HG03354 (cell line): ENCODE data around the gene MAP1S.
"Not testable (repeated sequence)": the region's sequence is repeated elsewhere in the genome, so short reads cannot be mapped to it uniquely, and the experiment has no call there.

Source experiments
- ATAC-seq: cut with Tn5 transposase; IDR thresholded peaks from one replicate; pipeline ENCODE4 v1.9.1; 2021; ENCODE audit warnings: mild to moderate bottlenecking; ENCODE audit not compliant: unreplicated experiment, poor library complexity, severe bottlenecking

Gene MAP1S

GRCh38 chr19:17757125-17757524, 37.8 kb downstream of the MAP1S start:
- ATAC-seq = no peak

GRCh38 chr19:17758515-17758914, 39.2 kb downstream of the MAP1S start:
- ATAC-seq = no peak

GRCh38 chr19:17761148-17761547, 41.9 kb downstream of the MAP1S start:
- no peak for ATAC-seq

GRCh38 chr19:17762505-17763229, 43.4 kb downstream of the MAP1S start:
- ATAC-seq = no peak

- no peak for ATAC-seq
These were observed 45.1 kb downstream of the MAP1S start for GRCh38 chr19:17764348-17764747.

- ATAC-seq = no peak
These were observed 45.9 kb downstream of the MAP1S start for GRCh38 chr19:17765069-17765618.

GRCh38 chr19:17766543-17767131, 47.4 kb downstream of the MAP1S start:
- ATAC-seq = no peak

- ATAC-seq = no peak
These were observed 48.3 kb downstream of the MAP1S start for GRCh38 chr19:17767559-17767958.

- no peak for ATAC-seq
These were observed 51.3 kb downstream of the MAP1S start for GRCh38 chr19:17770613-17771012.

GRCh38 chr19:17772172-17772571, 52.9 kb downstream of the MAP1S start:
- ATAC-seq = no peak

GRCh38 chr19:17775245-17775927, 56.1 kb downstream of the MAP1S start:
- ATAC-seq = no peak

GRCh38 chr19:17775991-17776803, 56.9 kb downstream of the MAP1S start:
- peak; percentile 66 for ATAC-seq

- not testable (repeated sequence) for ATAC-seq
These were observed 58.6 kb downstream of the MAP1S start for GRCh38 chr19:17777840-17778239.

GRCh38 chr19:17778251-17778967, 59.1 kb downstream of the MAP1S start:
- ATAC-seq = no peak

- no peak for ATAC-seq
These were observed 60.0 kb downstream of the MAP1S start for GRCh38 chr19:17778968-17779929.

GRCh38 chr19:17780781-17781180, 61.5 kb downstream of the MAP1S start:
- no peak for ATAC-seq

GRCh38 chr19:17783721-17784120, 64.4 kb downstream of the MAP1S start:
- ATAC-seq = not testable (repeated sequence)
